NCI-H446 (cell line): ENCODE results near the gene ANKRD16.
A peak's percentile ranks its signal among the peaks of the same experiment; 100 is the strongest.
"Not testable (repeated sequence)": the region's sequence is repeated elsewhere in the genome, so short reads cannot be mapped to it uniquely, and the experiment has no call there.

Source experiments
- DNase-seq, 2 experiments: peaks; one replicate each; lab custom pipeline; 2025; lab: John Stamatoyannopoulos, UW

ANKRD16 gene

GRCh38 chr10:5903563-5903962, 13.9 kb upstream of the ANKRD16 start:
- DNase-seq = no peak

- no peak for DNase-seq
These were observed 13.0 kb upstream of the ANKRD16 start for GRCh38 chr10:5902511-5903274.

- no peak for DNase-seq
These were observed 10.6 kb upstream of the ANKRD16 start for GRCh38 chr10:5900247-5900646.

DNA sequence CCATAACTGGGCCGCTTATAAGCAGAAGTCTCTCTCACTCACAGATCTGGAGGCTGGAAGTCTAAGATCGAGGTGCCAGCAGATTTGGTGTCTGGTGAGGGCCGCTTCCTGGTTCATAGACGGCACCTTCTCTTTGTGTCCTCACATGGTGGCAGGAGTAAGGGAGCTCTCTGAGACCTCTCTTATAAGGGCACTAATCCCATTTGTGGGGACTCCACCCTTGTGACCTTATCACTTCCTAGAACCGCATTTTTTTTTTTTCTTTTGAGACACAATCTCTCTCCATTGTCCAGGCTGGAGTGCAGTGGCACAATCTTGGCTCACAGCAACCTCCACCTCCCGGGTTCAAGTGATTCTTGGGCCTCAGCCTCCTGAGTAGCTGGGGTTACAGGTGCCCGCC, 8.5 kb upstream of the ANKRD16 start:
- DNase-seq = no peak

DNA sequence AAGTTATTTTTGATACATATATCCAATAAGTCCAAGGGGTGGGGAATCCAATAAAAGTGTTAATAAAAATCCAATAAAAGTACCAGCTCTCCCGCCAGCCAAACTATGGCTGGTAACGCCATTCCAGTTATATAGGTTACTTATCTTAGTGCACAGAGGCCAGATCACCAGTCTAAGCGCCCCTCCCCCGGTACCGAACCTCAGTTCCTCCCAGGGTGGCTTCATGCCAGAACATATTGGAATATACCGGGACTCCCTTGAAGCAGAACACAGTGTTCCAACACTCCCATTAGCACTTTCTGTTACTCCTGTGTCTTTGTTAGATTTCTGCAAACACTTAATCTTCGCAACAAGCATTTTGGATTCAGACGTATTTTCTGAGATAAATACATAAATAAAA, 7.8 kb upstream of the ANKRD16 start:
- DNase-seq = no peak

DNA sequence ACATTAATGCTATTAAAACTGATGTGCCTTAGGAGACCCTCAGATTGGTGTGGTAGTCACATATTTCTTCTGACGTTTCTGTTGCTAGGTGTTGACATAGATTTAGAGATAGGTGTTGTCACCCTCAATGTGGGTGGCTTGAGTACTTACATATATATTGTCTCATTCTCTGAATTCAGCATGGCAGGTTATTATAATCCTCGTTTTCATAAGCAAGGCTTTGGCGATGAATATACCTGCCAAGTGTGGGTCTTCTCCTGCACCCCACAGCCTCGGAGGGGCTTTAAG, 7.3 kb upstream of the ANKRD16 start:
- no peak for DNase-seq

DNA sequence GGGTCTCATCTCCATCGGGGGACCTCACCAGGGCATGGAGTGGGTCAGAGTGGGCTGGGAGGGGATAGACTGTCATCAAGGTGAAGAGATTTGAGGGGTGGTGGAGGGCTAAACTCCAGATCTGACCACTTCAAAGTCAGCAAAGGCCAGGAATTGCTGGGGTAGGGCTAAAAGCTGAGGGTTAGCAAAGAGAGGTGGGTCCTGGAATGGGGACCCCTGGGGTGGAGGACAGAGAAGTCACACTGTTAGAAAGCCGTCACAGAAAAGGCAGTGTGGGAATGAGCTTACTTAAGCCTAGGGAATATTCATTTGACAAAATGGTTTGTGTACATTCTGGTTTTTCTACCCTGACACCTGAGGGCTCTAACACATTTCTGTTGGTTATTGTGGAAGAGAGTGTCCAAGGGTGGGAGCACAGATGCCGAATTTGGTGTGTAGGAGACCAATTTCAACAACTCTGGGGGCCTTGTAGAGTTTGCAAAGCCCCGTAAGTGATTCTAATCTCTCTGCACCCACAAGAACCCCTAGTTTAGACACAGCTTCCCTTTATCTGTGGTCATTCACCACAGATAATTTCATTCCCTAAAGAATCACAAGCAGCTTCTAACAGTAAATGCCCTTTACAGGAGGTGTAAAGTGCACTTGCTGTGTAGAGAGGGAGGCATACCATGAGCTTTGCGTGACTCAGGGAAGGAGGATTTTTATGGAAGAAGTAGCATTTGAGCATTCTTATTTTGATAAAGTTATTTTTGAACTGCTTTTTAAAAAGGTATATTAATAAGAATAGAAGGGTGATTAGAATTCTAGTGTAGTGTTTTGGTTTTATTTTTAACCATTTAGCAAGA, 6.7 kb upstream of the ANKRD16 start:
- no peak for DNase-seq

GRCh38 chr10:5895804-5896203, 6.1 kb upstream of the ANKRD16 start:
- DNase-seq = no peak

- no peak for DNase-seq
These were observed 5.7 kb upstream of the ANKRD16 start for GRCh38 chr10:5895365-5895764.

- no peak for DNase-seq
These were observed 5.2 kb upstream of the ANKRD16 start for GRCh38 chr10:5894873-5895272.

- DNase-seq = no peak
These were observed 4.7 kb upstream of the ANKRD16 start for GRCh38 chr10:5894403-5894802.

- no peak for DNase-seq
These were observed 3.6 kb upstream of the ANKRD16 start for GRCh38 chr10:5893321-5893720.

DNA sequence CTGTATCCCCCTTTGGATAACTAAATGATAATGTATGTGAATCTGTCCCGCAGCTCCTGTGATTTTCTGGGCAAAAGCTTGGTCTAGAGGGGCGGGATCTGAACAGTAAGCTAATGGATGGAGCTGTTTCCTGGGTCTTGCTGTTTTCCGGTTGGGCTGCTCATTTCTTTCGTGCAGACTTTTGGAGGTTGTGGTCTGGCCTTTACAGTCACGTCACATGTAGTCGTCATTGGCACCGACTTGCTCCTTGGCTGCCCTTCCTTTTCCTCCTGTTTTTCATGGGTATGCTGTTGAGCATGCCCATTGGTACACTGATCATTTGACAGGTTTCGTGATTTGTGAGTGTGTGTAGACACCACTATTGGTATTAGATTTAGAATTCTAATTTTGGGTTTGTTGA, 2.3 kb upstream of the ANKRD16 start:
- DNase-seq = no peak

GRCh38 chr10:5891009-5891408, 1.3 kb upstream of the ANKRD16 start:
- no peak for DNase-seq

DNA sequence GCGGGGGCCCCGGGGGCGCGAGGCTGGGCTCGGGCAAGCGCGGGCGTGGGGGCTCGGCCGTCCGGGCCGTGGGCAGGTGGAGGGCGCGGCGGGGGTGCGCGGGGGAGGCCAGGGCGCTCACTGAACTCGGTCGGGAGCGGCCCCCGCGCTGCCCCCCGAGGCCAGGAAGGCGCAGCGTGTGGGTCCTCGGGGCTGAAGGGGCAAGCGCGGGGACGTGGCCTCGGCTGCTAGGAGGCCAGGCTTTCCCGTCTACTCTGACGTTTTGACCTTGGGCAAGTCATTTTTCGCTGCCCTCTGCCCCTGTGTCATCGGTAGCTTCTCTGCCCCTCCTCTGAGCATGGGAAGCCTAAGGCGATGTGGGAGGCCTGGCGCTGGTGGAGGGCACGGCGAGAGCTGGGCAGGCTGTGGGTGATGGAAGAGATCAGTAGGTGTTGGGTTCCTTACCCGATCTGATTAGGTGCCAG, 791 bp upstream of the ANKRD16 start:
- no peak for DNase-seq

DNA sequence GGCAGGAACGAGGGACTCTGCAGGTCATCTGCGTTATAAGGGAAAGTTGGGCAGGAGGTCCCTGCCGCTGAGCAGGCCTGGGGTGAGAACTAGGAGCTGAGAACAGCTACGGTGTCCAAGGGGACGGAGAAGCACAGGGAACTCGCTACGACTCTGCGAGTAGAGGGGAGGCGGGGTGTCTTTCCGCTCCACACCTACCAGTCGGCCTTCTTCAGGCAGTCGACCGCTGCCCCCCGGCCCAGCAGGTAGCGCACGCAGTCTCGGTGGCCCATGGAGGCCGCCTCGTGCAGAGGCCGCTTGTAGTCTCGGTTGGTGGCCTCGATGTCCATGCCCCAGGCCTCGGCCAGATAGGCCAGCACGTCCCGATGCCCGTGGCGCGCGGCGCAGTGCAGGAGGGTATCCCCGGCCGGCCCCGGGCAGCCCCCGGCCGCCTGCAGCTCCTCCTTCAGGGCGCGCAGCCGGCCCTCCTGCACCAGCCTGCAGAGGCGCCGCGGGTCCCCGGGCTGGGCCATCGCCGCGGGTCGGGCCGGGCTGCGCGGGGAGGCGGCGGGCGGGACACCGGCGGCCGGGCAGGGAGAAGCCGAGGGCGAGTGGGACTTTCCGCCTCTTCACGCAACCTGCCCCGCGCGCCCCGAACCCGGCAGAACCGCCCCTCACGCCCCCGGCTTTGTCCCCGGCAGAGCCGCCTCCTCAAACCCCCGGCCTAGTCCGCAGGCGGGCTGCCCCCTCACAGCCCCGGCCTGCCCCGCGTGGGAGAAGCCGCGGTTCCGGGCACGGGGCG, 660 bp downstream of the ANKRD16 start:
- peak in 1 of 2 experiments; percentile 9 for DNase-seq

DNA sequence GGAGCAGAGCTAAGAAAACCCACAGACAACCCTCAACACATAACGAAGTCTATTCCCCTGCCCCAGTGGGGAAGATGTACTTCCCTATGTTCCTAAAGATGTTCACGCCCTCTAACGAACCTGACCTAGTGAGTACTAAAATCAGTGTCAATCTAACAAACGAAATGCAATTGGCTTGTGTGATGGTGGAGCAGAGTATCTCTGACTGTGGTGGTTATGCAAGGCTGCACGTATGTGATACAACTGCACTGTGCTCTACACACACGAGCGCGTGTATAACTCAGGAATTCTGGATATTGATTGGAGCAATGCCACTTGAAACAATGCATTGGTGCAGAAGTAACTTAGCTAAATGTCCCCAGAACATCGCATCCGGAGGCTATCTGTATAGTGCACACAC, 1.3 kb downstream of the ANKRD16 start:
- DNase-seq = no peak

- DNase-seq = no peak
These were observed 2.1 kb downstream of the ANKRD16 start for GRCh38 chr10:5887641-5888040.

GRCh38 chr10:5887029-5887428, 2.7 kb downstream of the ANKRD16 start:
- DNase-seq = no peak

- DNase-seq = no peak
These were observed 4.1 kb downstream of the ANKRD16 start for GRCh38 chr10:5885619-5886018.

GRCh38 chr10:5882961-5883360, 6.7 kb downstream of the ANKRD16 start:
- DNase-seq = no peak

DNA sequence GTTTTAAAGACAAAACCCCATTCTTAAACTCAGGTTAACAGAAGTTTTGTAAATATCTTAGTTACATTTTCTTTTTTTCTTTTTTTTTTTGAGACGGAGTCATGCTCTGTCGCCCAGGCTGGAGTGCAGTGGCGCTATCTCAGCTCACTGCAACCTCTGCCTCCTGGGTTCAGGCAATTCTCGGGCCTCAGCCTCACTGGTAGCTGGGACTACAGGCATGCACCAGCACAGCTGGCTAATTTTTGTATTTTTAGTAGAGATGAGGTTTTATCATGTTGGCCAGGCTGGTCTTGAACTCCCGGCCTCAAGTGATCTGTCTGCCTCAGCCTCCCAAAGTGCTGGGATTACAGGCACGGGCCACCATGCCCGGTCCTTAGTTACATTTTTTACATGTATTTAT, 12.7 kb downstream of the ANKRD16 start:
- DNase-seq = not testable (repeated sequence)
